Activated effector memory CD4-positive, alpha-beta T cell treated with Interleukin-2 at 50 U/mL for 16 hours (primary cell): ENCODE results near the gene AQP9.

Experiments
- DNase-seq: peaks from one replicate; pipeline ENCODE4 v3.0.0-alpha.2; 2020

The AQP9 gene

GRCh38 chr15:58228718-58229117 lies 90.5 kb downstream of the AQP9 start:
- no peak for DNase-seq

- DNase-seq, result no peak
These were observed 91.2 kb downstream of the AQP9 start for GRCh38 chr15:58229297-58229768.

- DNase-seq, result no peak
These were observed 94.3 kb downstream of the AQP9 start for GRCh38 chr15:58232281-58233065.

- DNase-seq, result no peak
These were observed 95.2 kb downstream of the AQP9 start for GRCh38 chr15:58233341-58233740.
